B cell (primary cell): ENCODE data around the gene WBP2. TPM values are rescaled to one million over a fixed set of nuclear protein-coding genes. Genes with fewer than 3 reads are reported as not detected.

Experiments
- ATAC-seq: fragments of 200-7000 bp; cut with Tn5 transposase; one replicate; pipeline ENCODE4 v1.10.0; 2021; ENCODE audit warnings: low read depth, mild to moderate bottlenecking, moderate number of reproducible peaks, moderate library complexity
- CTCF ChIA-PET: fragments of 350-600 bp; sonication (Branson Sonifier 250); formaldehyde crosslinking; loops from one replicate; lab custom pipeline; 2021; ENCODE audit warnings: antibody characterized with exemption, inconsistent platforms; lab: Charles Lee
- POLR2A ChIA-PET: fragments of 350-600 bp; sonication (Branson Sonifier 250); formaldehyde crosslinking; loops from one replicate; lab custom pipeline; 2021; ENCODE audit warnings: antibody characterized with exemption; lab: Charles Lee
- DNase-seq: peaks from one replicate; pipeline ENCODE4 v3.0.0; 2013
- H2AFZ ChIP-seq: 2 replicates; pipeline ENCODE4 v1.6.1; 2012; ENCODE audit warnings: mild to moderate bottlenecking, low read depth, low read length; ENCODE audit not compliant: insufficient read depth, poor library complexity, severe bottlenecking
- H3K27ac ChIP-seq, 2 donors: 1 replicate in 1 of 2; 2 replicates in 1 of 2; pipeline ENCODE4 v1.5.1; 2012 to 2013; ENCODE audit warnings: low read length in 2 of 2, mild to moderate bottlenecking in 2 of 2, moderate library complexity in 1 of 2
- H3K27me3 ChIP-seq, 4 experiments: fragments of 200-600 bp in 1 of 4; sonication (generic) in 1 of 4; replicated peaks in 1 of 4; 1 replicate in 2 of 4; 2 replicates in 2 of 4; pipeline versions ENCODE4 v1.6.1 to v1.7.0; 2013 to 2016; ENCODE audit warnings: low read length in 3 of 4, mild to moderate bottlenecking in 2 of 4, mixed read lengths in 1 of 4, moderate library complexity in 1 of 4; ENCODE audit not compliant: insufficient read depth in 4 of 4, control insufficient read depth in 3 of 4; ENCODE audit errors: control extremely low read depth in 1 of 4
- H3K36me3 ChIP-seq, 2 experiments: replicated peaks in 1 of 2; 1 replicate in 1 of 2; 2 replicates in 1 of 2; pipeline versions ENCODE4 v1.6.1 to v1.7.1; 2013; ENCODE audit warnings: low read length in 1 of 2; ENCODE audit not compliant: insufficient read depth in 2 of 2, control insufficient read depth in 1 of 2; ENCODE audit errors: control extremely low read depth in 1 of 2, extremely low read depth in 1 of 2
- H3K4me1 ChIP-seq, 2 donors: fragments of 200-600 bp in 1 of 2; sonication (generic) in 1 of 2; 1 replicate in 1 of 2; 2 replicates in 1 of 2; pipeline versions ENCODE4 v1.5.1 to v1.6.1; 2013 to 2017; ENCODE audit warnings: low read length in 2 of 2; ENCODE audit not compliant: control insufficient read depth in 2 of 2, insufficient read depth in 2 of 2
- H3K4me2 ChIP-seq: replicated peaks from 2 replicates; pipeline ENCODE3; 2012; ENCODE audit warnings: mild to moderate bottlenecking, low read depth, low read length; ENCODE audit not compliant: poor library complexity, severe bottlenecking
- H3K4me3 ChIP-seq, 5 experiments: fragments of 200-600 bp in 1 of 5; sonication (generic) in 1 of 5; 1 replicate in 3 of 5; 2 replicates in 2 of 5; pipeline versions ENCODE4 v1.5.1 to v1.7.0; 2011 to 2016; ENCODE audit warnings: low read length in 4 of 5, mild to moderate bottlenecking in 4 of 5, low read depth in 2 of 5, control low read depth in 1 of 5, moderate library complexity in 1 of 5; ENCODE audit not compliant: insufficient read depth in 1 of 5; ENCODE audit errors: control extremely low read depth in 1 of 5, extremely low read depth in 1 of 5
- H3K79me2 ChIP-seq: fragments of 200-600 bp; sonication (generic); one replicate; pipeline ENCODE4 v1.6.0; 2016; ENCODE audit warnings: low read length; ENCODE audit not compliant: control insufficient read depth, insufficient read depth
- H3K9ac ChIP-seq: fragments of 200-600 bp; sonication (generic); 2 replicates; pipeline ENCODE4 v1.6.1; 2017; ENCODE audit warnings: mild to moderate bottlenecking, low read length, moderate library complexity
- H3K9me3 ChIP-seq, 3 donors: one replicate each; pipeline versions ENCODE4 v1.6.1 to v1.7.1; 2013; ENCODE audit warnings: low read length in 2 of 3; ENCODE audit not compliant: control insufficient read depth in 2 of 3, insufficient read depth in 1 of 3; ENCODE audit errors: control extremely low read depth in 1 of 3
- H4K20me1 ChIP-seq: 2 replicates; pipeline ENCODE4 v1.6.0; 2012; ENCODE audit warnings: mild to moderate bottlenecking, low read length; ENCODE audit not compliant: insufficient read depth, control insufficient read depth, poor library complexity, severe bottlenecking
- H3K27ac Mint-ChIP-seq: one replicate; pipeline ENCODE4 v1.8.0; 2021; ENCODE audit warnings: mixed read lengths
- H3K27me3 Mint-ChIP-seq: one replicate; pipeline ENCODE4 v1.8.0; 2021; ENCODE audit warnings: mixed read lengths
- H3K4me1 Mint-ChIP-seq: one replicate; pipeline ENCODE4 v1.8.0; 2021; ENCODE audit warnings: mixed read lengths
- H3K4me3 Mint-ChIP-seq: one replicate; pipeline ENCODE4 v1.8.0; 2021; ENCODE audit warnings: mixed read lengths
- H3K9me3 Mint-ChIP-seq: one replicate; pipeline ENCODE4 v1.8.0; 2022; ENCODE audit warnings: mixed read lengths; ENCODE audit not compliant: insufficient read depth
- CTCF ChIP-seq: fragments of 200-600 bp; IDR thresholded peaks from one replicate; pipeline ENCODE4 v1.8.0; 2022; ENCODE audit warnings: antibody characterized with exemption, mild to moderate bottlenecking
- EZH2 ChIP-seq: IDR thresholded peaks from 2 replicates; pipeline ENCODE4 v1.6.1; 2012; ENCODE audit warnings: borderline replicate concordance, low read depth, mild to moderate bottlenecking, moderate library complexity, low read length; ENCODE audit not compliant: insufficient read depth, poor library complexity, severe bottlenecking
- WGBS: methylation state at CpG from one replicate; pipeline ENCODE4 v1.1.5; 2013; ENCODE audit warnings: missing lambda C conversion rate; ENCODE audit not compliant: insufficient coverage; 5-methylcytosine and 5-hydroxymethylcytosine counted together
- intact Hi-C: fragments of 100-400 bp; cut with micrococcal nuclease; formaldehyde crosslinking; loops from one replicate; pipeline ENCODE4 v1.10.0; 2022
- polyA plus RNA-seq: library from polyadenylated mRNA; depleted of rRNA; stranded (reverse); fragments of >200 nt; gene quantifications from 2 replicates; pipeline ENCODE4 v1.2.3, GENCODE V29; 2012
- total RNA-seq, 2 donors: library from RNA; stranded (reverse); fragments of 120-200 nt in 1 of 2; gene quantifications; 1 replicate in 1 of 2; 2 replicates in 1 of 2; pipeline versions ENCODE4 v1.2.3 to v1.2.4, GENCODE V29; 2013 to 2022

Gene WBP2
- total and polyA plus RNA-seq, 2 donors (not counting 1 experiment from before 2014, with no cell fraction given), result 88.6 to 140 TPM

DNA sequence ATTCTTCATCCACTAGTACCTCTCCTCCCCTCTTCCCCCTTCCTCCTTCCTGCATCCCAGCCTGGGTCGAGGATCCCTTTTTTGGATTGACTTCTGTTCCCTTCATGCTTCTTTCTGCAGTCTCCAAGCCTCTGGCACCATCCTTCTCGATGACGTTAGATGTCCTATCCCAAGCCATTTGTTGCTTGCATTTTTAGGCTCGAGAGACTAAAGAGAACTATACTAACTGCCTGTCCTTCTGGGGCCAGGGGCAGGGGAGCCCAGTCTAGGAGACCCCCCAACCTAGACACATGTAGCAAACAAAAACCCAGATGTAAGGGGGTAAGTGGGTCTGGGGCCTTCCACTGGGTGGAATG lies 46.6 kb downstream of the WBP2 start:
- Mint-ChIP-seq H3K9me3 (no peaks in the 10 kb centered on the region), H3K4me3 (peak overlapping the region; percentile 27), H3K4me1 (peaks cover 16% of the 10 kb centered on the region), H3K27me3 (no peaks in the 10 kb centered on the region), H3K27ac (peak overlapping the region; percentile 80)
- no peak overlapping the region for H2AFZ ChIP-seq
- no peaks in the 10 kb centered on the region for H3K9me3 ChIP-seq
- 76% methylated on average over 4 of the region's 4 CpGs for WGBS
- no peaks in the 10 kb centered on the region for H3K27me3 ChIP-seq
- peaks cover 0 to 12% of the 10 kb centered on the region in 2 donors for H3K4me1 ChIP-seq
- no peak overlapping the region for H3K4me2 ChIP-seq
- intact Hi-C loops, result no loop called here
- H3K9ac ChIP-seq, result no peak overlapping the region
- no peak overlapping the region for H3K27ac ChIP-seq
- no peak for ATAC-seq
- H3K79me2 ChIP-seq, result peaks cover 37% of the 10 kb centered on the region
- DNase-seq, result no peak
- TF ChIP-seq CTCF (no peak), EZH2 (no peak)
- peaks cover 19% of the 10 kb centered on the region for H4K20me1 ChIP-seq
- H3K36me3 ChIP-seq, result peaks cover 0 to 40% of the 10 kb centered on the region in 2 experiments
- CTCF ChIA-PET, result interaction anchor here (0.6 to 1.8 kb wide), 6 partner anchors 17 to 44 kb away, joined by 3 to 7 read pairs (median 3); partner anchors contain the start of gene GALK1
- H3K4me3 ChIP-seq, result no peak overlapping the region
- POLR2A ChIA-PET, result interaction anchor here (0.5 to 1.8 kb wide), 4 partner anchors 18 to 1353 kb away, joined by 3 to 6 read pairs (median 4); no protein-coding TSS in a partner anchor

GRCh38 chr17:75807861-75808260 lies 47.3 kb downstream of the WBP2 start:
- no peak overlapping the region for H3K27ac Mint-ChIP-seq
- no peaks in the 10 kb centered on the region for H3K9me3 ChIP-seq
- H3K9me3 Mint-ChIP-seq, result no peaks in the 10 kb centered on the region
- peaks cover 40% of the 10 kb centered on the region for H3K79me2 ChIP-seq
- H3K27me3 Mint-ChIP-seq, result no peaks in the 10 kb centered on the region
- H3K9ac ChIP-seq, result no peak overlapping the region
- H3K4me2 ChIP-seq, result no peak overlapping the region
- ChIA-PET CTCF (interaction anchor here (0.6 to 1.3 kb wide), 3 partner anchors 17 to 39 kb away, joined by 3 read pairs; no protein-coding TSS in a partner anchor), POLR2A (interaction anchor here (1.8 kb wide), 1 partner anchor 32 kb away, joined by 6 read pairs; no protein-coding TSS in a partner anchor)
- 100% methylated on average over 1 of the region's 3 CpGs for WGBS
- no peak overlapping the region for H2AFZ ChIP-seq
- no peak overlapping the region for H3K27ac ChIP-seq
- peaks cover 0 to 12% of the 10 kb centered on the region in 2 donors for H3K4me1 ChIP-seq
- TF ChIP-seq EZH2, result no peak
- H3K4me1 Mint-ChIP-seq, result peaks cover 16% of the 10 kb centered on the region
- intact Hi-C loops, result no loop called here
- H3K36me3 ChIP-seq, result peaks cover 0 to 33% of the 10 kb centered on the region in 2 experiments
- H3K4me3 ChIP-seq, result no peak overlapping the region
- H4K20me1 ChIP-seq, result peaks cover 19% of the 10 kb centered on the region
- ATAC-seq (no peak), DNase-seq (no peak)
- H3K4me3 Mint-ChIP-seq, result no peak overlapping the region
- no peaks in the 10 kb centered on the region for H3K27me3 ChIP-seq
